GM12873 (cell line): Measurements from ENCODE around the gene HSD17B1.

Source experiments
- CTCF ChIP-seq: IDR thresholded peaks from 2 replicates; pipeline ENCODE4 v1.5.1; 2012; ENCODE audit warnings: low read depth, mild to moderate bottlenecking, moderate library complexity, low read length, control low read depth; ENCODE audit not compliant: insufficient read depth; ENCODE audit errors: missing control alignments

Gene HSD17B1

GRCh38 chr17:42590886-42591285 is 38.2 kb downstream of the HSD17B1 start:
- no peak for TF ChIP-seq CTCF

DNA sequence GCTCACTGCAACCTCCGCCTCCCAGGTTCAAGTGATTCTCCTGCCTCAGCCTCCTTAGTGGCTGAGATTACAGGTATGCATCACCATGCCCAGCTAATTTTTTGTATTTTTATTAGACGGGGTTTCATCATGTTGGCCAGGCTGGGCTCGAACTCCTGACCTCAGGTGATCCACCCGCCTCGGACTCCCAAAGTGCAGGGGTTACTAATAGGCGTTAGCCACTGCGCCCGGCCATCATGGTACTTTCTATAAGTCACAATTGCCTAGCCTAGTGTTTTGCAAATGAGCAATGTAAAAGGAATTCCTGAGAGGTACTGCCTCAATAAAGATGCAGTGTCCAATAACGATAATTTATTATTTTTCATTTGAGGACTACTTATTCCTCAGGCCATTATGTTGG is 38.7 kb downstream of the HSD17B1 start:
- TF ChIP-seq CTCF = no peak

DNA sequence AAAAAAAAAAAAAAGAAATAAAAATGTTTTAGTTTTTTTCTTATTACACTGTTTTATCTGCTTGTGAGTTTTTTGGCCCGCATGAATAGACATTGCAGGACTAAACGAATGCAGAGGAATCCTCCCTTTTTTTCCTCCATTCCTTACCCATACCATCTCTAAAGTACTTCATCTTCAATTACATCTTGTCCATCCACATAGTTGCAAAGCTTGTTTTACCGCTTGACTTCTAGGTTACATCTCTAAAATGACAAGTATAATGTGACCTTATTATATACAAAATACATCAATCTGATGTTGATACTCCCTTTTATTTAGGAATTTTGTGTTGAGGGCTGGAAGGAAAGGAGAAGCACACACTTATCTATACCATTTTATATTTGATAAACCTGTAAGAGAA is 43.7 kb downstream of the HSD17B1 start:
- no peak for TF ChIP-seq CTCF

DNA sequence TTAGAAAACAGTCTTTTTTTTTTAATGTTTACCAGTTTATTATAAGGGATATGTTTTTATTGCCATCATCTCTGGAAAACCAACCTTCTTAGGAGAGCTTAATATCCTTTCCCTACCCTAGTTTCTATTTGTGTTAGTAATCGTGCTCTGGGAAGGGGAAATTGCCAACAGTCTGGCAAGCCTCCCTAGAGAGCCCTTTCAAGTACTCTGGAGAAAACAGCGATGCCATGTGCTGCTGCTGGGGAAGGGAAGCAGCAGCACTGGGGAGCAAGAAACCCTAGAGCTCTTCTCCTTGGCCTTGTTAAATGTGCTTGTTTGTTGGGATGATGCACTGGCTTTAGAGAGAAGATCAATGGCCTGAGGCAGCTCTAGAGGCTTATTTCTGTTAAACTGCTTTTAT is 46.2 kb downstream of the HSD17B1 start:
- TF ChIP-seq CTCF = no peak

DNA sequence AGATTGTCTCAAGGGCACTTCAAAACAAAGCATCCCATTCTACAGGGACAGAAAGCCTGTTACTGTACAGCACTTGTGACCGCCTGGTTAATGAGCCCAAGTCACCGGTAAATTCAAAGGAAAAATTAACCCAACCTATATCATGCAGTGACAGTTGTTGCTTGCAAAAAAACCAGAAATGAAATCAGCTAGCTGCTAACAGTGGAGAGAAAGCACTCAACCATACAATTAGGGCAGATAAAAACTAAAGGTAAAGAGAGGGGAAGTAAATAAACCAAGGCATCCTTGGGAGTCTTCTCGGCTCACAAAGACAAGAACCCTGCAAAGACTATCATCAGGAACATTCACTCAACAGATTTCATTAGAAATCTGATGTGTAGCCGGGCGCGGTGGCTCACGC is 50.6 kb downstream of the HSD17B1 start:
- TF ChIP-seq CTCF = no peak
